Fibroblast of pulmonary artery (primary cell): ENCODE results near the gene POLD2.

Source experiments
- DNase-seq: peaks from one replicate; pipeline ENCODE4 v3.0.0-alpha.2; 2010; ENCODE audit warnings: low read depth
- H3K4me3 ChIP-seq: replicated peaks from 2 replicates; pipeline ENCODE4 v1.5.1; 2011; ENCODE audit warnings: low read depth, mild to moderate bottlenecking, control low read depth, low read length, moderate library complexity
- TF ChIP-seq, protein P1 (sequence below): IDR thresholded peaks from 2 replicates; pipeline ENCODE4 v1.5.1; 2011; ENCODE audit warnings: mild to moderate bottlenecking, control low read depth, low read length, inconsistent platforms; ENCODE audit errors: missing control alignments

Gene POLD2

DNA sequence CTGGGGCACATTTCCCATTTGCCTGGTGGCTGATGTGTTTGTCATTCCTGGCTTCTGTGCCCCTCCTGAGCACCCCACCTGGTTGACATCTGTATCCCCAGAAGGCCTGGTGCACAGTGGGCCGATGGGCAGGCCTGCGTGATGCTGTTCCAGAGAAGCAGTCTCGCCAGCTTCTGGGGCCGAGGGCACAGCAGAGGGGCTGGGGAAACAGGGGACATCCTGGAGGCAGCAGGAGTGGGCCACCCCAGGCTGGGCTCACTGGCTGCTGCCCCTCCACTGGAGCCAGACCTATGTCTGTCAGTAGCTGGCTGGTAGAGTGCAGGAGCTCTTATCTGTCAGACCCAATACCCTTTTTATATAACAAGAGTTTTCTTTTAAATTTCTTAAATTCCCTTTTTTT is 18.7 kb upstream of the POLD2 start:
- TF ChIP-seq, protein P1, sequence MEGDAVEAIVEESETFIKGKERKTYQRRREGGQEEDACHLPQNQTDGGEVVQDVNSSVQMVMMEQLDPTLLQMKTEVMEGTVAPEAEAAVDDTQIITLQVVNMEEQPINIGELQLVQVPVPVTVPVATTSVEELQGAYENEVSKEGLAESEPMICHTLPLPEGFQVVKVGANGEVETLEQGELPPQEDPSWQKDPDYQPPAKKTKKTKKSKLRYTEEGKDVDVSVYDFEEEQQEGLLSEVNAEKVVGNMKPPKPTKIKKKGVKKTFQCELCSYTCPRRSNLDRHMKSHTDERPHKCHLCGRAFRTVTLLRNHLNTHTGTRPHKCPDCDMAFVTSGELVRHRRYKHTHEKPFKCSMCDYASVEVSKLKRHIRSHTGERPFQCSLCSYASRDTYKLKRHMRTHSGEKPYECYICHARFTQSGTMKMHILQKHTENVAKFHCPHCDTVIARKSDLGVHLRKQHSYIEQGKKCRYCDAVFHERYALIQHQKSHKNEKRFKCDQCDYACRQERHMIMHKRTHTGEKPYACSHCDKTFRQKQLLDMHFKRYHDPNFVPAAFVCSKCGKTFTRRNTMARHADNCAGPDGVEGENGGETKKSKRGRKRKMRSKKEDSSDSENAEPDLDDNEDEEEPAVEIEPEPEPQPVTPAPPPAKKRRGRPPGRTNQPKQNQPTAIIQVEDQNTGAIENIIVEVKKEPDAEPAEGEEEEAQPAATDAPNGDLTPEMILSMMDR = no peak
- no peak overlapping the region for H3K4me3 ChIP-seq
- no peak for DNase-seq

DNA sequence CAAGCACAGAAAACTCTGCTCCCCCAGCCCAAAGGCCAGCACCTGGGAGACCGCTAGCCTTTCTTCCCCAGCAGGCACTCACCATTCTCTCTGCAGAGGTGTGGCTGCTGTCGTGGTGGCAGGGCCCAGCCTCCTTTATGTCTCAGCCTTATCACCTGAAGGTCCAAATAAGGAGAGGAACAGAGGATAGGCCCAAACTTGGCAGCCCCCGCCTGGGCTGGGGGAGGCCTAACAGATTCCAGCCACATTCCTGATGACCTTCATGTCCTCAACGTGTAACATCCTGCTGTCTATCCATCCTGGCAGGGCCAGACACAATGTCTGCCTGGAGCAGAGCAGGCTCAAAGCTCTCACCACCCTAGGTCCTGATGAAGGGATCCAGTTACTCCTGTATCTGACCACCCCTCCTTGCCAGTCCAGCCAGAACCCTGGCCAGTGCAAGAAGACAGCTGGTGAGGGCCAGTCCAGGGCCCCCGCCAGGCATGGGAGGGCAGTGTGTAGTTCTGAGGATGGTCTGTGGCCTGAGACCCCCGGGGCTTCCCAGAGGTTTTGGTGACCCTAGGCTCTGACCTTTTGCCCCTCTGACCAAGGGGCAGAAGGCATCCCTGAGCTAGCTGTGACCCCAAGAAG is 18.0 kb upstream of the POLD2 start, which contains the start of gene MYL7:
Gene MYL7 (minus strand): TSS at position 112 of the 630 bp plus-strand sequence. CDS start 27 bp downstream, at position 85.
- no peak within 1 kb of the TSS for H3K4me3 ChIP-seq
- TF ChIP-seq, protein P1 = no peak
- DNase-seq = no peak

DNA sequence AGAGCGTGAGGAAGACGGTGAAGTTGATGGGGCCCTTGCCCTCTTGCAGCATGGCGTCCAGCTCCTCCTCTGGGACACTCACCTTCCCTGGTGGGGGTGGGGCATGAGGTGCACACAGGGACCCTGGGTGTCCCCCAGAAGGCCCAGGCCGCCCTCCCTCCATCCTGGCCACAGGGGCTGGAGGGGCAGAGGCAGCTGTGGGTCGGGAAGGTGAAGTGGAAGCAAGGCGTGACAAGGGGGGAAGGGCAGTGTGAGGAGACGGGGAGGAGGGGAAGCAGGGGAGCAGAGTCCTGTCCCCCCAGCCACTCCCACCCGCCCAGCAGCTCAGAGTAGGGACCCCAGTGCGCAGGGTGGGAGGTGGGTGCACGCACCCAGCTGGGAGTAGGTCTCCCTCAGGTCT is 17.0 kb upstream of the POLD2 start:
- no peak overlapping the region for H3K4me3 ChIP-seq
- TF ChIP-seq, protein P1 = no peak
- no peak for DNase-seq

DNA sequence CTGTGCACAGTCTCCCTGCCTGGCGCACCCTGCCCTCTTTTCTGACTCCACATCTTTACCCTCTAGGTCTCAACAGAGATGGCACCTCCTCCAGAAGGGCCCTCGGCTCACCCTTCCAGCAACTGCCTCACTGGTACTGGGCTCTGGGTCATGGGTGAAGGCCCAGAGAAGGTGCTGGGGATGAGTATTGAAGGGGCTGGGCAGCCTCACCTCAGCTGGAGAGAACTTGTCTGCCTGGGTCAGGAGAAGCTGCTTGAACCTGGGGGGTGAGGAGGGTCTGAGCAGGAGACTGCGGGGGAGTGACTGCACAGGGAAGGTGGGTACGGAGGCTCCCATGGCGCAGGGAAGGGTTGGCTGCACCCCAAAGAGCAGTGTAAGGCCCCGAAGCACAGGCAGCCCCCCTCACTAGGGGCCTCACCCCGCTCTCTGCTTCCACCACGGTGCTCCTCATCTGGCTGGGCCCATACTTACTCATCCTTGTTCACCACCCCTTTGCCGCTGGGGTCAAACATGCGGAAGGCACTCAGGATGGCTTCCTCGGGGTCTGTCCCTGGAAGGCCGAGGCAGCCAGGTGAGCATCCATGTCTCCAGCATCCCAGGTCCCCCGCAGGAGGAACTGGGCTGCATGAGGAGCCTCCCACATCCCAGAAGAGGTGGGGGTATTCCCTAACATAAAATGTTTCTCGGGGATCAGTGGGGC is 16.1 kb upstream of the POLD2 start:
- TF ChIP-seq, protein P1 = no peak
- no peak for DNase-seq
- H3K4me3 ChIP-seq = no peak overlapping the region

DNA sequence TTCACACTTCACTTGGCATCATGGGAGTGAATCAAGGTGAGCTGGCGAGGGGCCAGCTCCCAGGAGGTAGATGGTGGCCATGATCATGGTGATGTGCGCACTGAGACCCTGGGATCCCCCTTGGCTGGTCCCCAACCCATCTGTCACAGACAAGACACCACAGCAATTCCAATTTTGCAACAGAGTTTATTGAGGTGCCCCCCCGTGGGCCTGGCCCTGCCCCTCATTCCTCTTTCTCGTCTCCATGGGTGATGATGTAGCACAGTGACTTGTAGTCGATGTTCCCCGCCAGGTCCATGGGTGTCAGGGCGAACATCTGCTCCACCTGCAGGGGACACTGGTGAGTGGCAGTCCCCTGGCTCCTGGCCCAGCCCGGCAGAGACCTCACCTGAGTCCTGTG is 15.3 kb upstream of the POLD2 start:
- H3K4me3 ChIP-seq = no peak overlapping the region
- DNase-seq = no peak
- TF ChIP-seq, protein P1 = no peak

DNA sequence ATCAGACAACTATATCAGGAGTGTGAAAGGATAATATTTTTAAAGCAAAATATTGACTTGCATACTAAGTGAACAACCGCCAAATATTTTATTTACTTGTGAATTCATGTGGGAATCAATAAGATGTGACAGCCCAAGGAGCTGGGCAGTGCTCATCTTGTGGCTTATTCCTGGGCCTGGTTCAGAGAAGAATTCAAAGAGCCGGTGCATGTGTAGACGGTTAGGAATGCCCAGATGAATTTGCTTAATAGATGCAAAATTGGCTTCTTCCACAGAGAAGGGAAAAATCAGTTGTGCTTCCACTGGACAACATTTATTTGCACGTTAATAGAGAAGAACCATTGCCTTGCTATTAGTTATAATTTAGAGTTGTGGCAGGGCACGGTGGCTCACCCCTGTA is 13.4 kb upstream of the POLD2 start:
- TF ChIP-seq, protein P1 = no peak
- no peak for DNase-seq

More for the DNA sequence above, 13.4 kb upstream of the POLD2 start:
- H3K4me3 ChIP-seq = no peak overlapping the region
